Measurements from ENCODE around the gene AFMID. TPM values are rescaled to one million over a fixed set of nuclear protein-coding genes. Genes with fewer than 3 reads are reported as not detected.

Gene AFMID
- total RNA-seq, 4 donors from 2014 or later = 11.7 to 14.3 (median 12.1) TPM

DNA sequence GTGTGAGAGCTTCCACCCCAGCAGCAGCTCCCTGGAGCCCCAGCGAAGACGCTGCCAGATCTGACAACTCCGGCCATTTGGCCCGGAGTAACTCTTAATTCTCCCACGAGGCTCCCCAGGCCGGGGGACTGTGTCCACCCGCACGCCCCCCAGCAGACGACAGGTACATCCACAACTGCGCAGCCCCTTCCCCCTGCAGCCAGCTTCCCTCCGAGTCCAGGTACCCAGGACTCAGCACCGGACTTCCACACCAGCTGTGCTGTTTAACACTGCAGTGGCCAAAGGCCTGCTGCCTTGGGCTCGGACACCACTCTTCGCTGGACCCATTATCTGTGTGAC lies 11.6 kb upstream of the AFMID start:
- TF ChIP-seq, protein P1, sequence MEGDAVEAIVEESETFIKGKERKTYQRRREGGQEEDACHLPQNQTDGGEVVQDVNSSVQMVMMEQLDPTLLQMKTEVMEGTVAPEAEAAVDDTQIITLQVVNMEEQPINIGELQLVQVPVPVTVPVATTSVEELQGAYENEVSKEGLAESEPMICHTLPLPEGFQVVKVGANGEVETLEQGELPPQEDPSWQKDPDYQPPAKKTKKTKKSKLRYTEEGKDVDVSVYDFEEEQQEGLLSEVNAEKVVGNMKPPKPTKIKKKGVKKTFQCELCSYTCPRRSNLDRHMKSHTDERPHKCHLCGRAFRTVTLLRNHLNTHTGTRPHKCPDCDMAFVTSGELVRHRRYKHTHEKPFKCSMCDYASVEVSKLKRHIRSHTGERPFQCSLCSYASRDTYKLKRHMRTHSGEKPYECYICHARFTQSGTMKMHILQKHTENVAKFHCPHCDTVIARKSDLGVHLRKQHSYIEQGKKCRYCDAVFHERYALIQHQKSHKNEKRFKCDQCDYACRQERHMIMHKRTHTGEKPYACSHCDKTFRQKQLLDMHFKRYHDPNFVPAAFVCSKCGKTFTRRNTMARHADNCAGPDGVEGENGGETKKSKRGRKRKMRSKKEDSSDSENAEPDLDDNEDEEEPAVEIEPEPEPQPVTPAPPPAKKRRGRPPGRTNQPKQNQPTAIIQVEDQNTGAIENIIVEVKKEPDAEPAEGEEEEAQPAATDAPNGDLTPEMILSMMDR (IDR thresholded peaks at IDR 0.05 in 4 of 5, conservative IDR thresholded peaks at IDR 0.05 in 1 of 5) = no peak
- no peak for TF ChIP-seq POLR2A (IDR thresholded peaks at IDR 0.05)
- Histone ChIP-seq H3K27me3 (no peaks in the 10 kb centered on the region), H3K4me1 (peaks cover 68% of the 10 kb centered on the region in 2 donors), H3K9me3 (no peaks in the 10 kb centered on the region), H3K36me3 (peaks cover 0 to 15% of the 10 kb centered on the region in 2 donors), H3K4me3 (peak overlapping the region in 1 of 4 donors; percentile 35), H3K27ac (peak overlapping the region; percentile 88 to 96 (median 94))
- no peak for DNase-seq
- ATAC-seq = no peak
- intact Hi-C loops (cut with DNase I; ENCODE audit: low total_unique reads) (loop anchor here (5.0 kb wide), 1 partner anchor 77 kb away; no protein-coding TSS in a partner anchor), in situ Hi-C loops (cut with MboI; ENCODE audit: low sequenced_read_pairs in 4 of 4) (loop anchor here in 1 of 4 donors (5.0 kb wide), 1 partner anchor 63 kb away; no protein-coding TSS in a partner anchor)

DNA sequence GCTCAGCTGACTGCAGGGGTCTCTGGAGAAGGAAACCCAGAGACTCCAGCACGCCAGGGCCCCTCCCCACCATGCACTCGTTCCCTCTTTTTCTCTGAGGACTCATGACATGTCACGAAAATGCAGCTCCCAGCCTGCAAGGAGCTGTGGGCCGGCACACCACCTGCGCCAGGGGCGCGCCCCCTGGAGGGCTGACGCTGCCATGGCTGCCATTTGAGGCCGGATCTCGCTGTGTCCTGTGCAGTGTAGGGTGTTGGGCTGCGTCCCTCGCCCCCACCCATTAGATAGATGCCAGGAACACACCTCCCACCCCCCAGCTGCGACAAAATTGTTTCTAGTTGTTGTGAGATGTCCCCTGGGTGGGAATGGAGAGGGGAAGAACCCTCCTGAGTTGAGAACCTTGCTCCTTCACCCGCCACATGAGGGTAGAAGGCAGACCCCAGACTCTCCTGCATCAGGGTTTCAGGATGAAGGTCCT lies 10.6 kb upstream of the AFMID start:
- no peaks in the 10 kb centered on the region for H3K27me3 ChIP-seq
- peak in 1 of 2 donors; percentile 65 for DNase-seq
- H3K4me3 ChIP-seq = no peak overlapping the region
- H3K27ac ChIP-seq = peak overlapping the region in 3 of 4 donors; percentile 92 to 96 (median 95)
- TF ChIP-seq, protein P1 (IDR thresholded peaks at IDR 0.05 in 4 of 5, conservative IDR thresholded peaks at IDR 0.05 in 1 of 5) = peak; percentile 74 to 91 (median 86)
- no peak for TF ChIP-seq POLR2A (IDR thresholded peaks at IDR 0.05)
- H3K9me3 ChIP-seq = no peaks in the 10 kb centered on the region
- intact Hi-C loops (cut with DNase I; ENCODE audit: low total_unique reads) = loop anchor here (1.0 to 5.0 kb wide), 2 partner anchors 64 to 76 kb away; no protein-coding TSS in a partner anchor
- no peak for ATAC-seq
- in situ Hi-C loops (cut with MboI; ENCODE audit: low sequenced_read_pairs in 4 of 4) = loop anchor here in 1 of 4 donors (5.0 kb wide), 1 partner anchor 64 kb away; no protein-coding TSS in a partner anchor
- H3K36me3 ChIP-seq = peaks cover 0 to 8% of the 10 kb centered on the region in 2 donors
- peaks cover 58 to 72% of the 10 kb centered on the region in 2 donors for H3K4me1 ChIP-seq

DNA sequence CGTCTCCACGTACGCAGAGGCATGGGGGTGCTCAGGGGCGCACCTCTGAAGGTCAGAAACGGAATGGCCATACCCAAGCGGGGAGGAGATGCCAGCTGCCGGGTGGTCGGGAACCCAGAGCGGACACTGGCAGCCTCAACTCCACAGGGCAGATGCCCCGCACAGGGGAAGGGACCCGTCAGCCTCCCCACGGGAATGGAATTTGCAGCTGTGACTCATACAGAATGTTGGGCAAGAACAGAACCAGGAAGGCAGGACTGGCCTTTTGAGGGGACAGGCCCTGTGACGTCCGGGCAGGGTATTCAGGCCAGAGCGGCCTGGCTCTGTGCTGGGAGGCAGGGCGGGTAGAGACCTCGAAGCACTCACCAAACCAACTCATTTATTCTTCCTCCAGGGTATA lies 7.8 kb upstream of the AFMID start:
- Histone ChIP-seq H3K9me3 (no peaks in the 10 kb centered on the region), H3K27ac (peak overlapping the region; percentile 53 to 77 (median 57)), H3K27me3 (no peaks in the 10 kb centered on the region), H3K36me3 (no peaks in the 10 kb centered on the region), H3K4me1 (peaks cover 30 to 46% of the 10 kb centered on the region in 2 donors), H3K4me3 (no peak overlapping the region)
- DNase-seq (peak; percentile 37 to 75), ATAC-seq (peak; percentile 52 to 65)
- TF ChIP-seq, protein P1 (IDR thresholded peaks at IDR 0.05 in 4 of 5, conservative IDR thresholded peaks at IDR 0.05 in 1 of 5) = no peak
- TF ChIP-seq POLR2A (IDR thresholded peaks at IDR 0.05) = peak in 1 of 2 donors; percentile 18
- in situ Hi-C loops (cut with MboI; ENCODE audit: low sequenced_read_pairs in 4 of 4) = loop anchor here in 1 of 4 donors (5.0 kb wide), 1 partner anchor 67 kb away; no protein-coding TSS in a partner anchor
- intact Hi-C loops (cut with DNase I; ENCODE audit: low total_unique reads) = loop anchor here (5.0 kb wide), 1 partner anchor 73 kb away; no protein-coding TSS in a partner anchor

DNA sequence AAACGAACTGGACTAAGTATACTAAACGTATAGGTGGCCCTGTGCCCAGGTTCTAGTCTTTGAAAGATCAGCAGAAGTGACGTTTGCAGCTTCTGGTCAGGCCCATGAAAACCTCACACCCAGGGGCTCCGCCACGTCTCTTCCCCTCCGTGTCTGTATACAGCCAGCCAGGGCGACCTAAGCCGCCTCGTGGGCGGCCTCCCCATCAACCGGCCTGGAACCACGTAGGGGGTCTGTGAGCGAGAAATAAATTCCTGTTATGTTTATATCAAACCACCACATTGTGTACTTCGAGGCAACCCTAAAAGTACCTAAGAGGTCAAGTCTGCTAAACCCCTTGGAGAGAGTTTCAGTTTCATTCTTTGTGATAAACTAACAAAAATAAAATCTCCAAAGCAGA lies 7.1 kb upstream of the AFMID start:
- Histone ChIP-seq H3K27ac (peak overlapping the region; percentile 53 to 77 (median 57)), H3K4me3 (no peak overlapping the region), H3K4me1 (peaks cover 24 to 40% of the 10 kb centered on the region in 2 donors), H3K36me3 (no peaks in the 10 kb centered on the region), H3K27me3 (no peaks in the 10 kb centered on the region), H3K9me3 (no peaks in the 10 kb centered on the region)
- in situ Hi-C loops (cut with MboI; ENCODE audit: low sequenced_read_pairs in 4 of 4) = loop anchor here in 1 of 4 donors (10.0 kb wide), 1 partner anchor 65 kb away; no protein-coding TSS in a partner anchor
- TF ChIP-seq POLR2A (IDR thresholded peaks at IDR 0.05) = no peak
- TF ChIP-seq, protein P1 (IDR thresholded peaks at IDR 0.05 in 4 of 5, conservative IDR thresholded peaks at IDR 0.05 in 1 of 5) = no peak
- intact Hi-C loops (cut with DNase I; ENCODE audit: low total_unique reads) = no loop called here
- DNase-seq (no peak), ATAC-seq (no peak)
